ENCODE results near the gene TSGA10IP. TPM values are rescaled to one million over a fixed set of nuclear protein-coding genes. Genes with fewer than 3 reads are reported as not detected.

TSGA10IP gene
- total RNA-seq, 1 donor from 2014 or later: not detected

GRCh38 chr11:65918211-65919140 is 26.8 kb upstream of the TSGA10IP start, which contains the start of gene C11orf68:
C11orf68 (minus strand) TSS chr11:65919062; CDS start chr11:65919031, 31 bp downstream.
- Histone ChIP-seq H3K36me3 (ENCODE audit: insufficient read depth, low read length) (peaks cover 17% of the 10 kb centered on the region), H3K9ac (ENCODE audit: low read length) (peak within 1 kb of the TSS; percentile 95), H4K20me1 (ENCODE audit: insufficient read depth, low read length) (peaks cover 9% of the 10 kb centered on the region), H3K4me3 (ENCODE audit: insufficient read depth, low read depth, low read length) (peak within 1 kb of the TSS; percentile 87), H3K27ac (ENCODE audit: low read depth, low read length) (peak within 1 kb of the TSS; percentile 97), H3K9me3 (ENCODE audit: insufficient read depth, low read depth, low read length) (no peaks in the 10 kb centered on the region), H3K4me1 (ENCODE audit: insufficient read depth, low read length) (peaks cover 54% of the 10 kb centered on the region), H3K79me2 (ENCODE audit: insufficient read depth, low read length) (peaks cover 61% of the 10 kb centered on the region), H3K4me2 (ENCODE audit: low read length) (peak within 1 kb of the TSS; percentile 98), H2AFZ (ENCODE audit: low read depth, low read length) (peak within 1 kb of the TSS; percentile 72), H3K27me3 (ENCODE audit: insufficient read depth, low read length) (no peaks in the 10 kb centered on the region)
- Mint-ChIP-seq H3K4me3 (ENCODE audit: unreplicated experiment) (peak within 1 kb of the TSS; percentile 91), H3K9me3 (ENCODE audit: unreplicated experiment) (no peaks in the 10 kb centered on the region), H3K27me3 (ENCODE audit: low read depth, unreplicated experiment) (no peaks in the 10 kb centered on the region), H3K4me1 (ENCODE audit: low read depth, unreplicated experiment) (peaks cover 28% of the 10 kb centered on the region), H3K36me3 (ENCODE audit: low read depth, unreplicated experiment) (peaks cover 10% of the 10 kb centered on the region), H3K27ac (ENCODE audit: unreplicated experiment) (peak within 1 kb of the TSS; percentile 83)
- TF ChIP-seq EZH2 (IDR thresholded peaks at IDR 0.05; ENCODE audit: insufficient read depth, low read length) (no peak), CTCF (IDR thresholded peaks at IDR 0.05; ENCODE audit: insufficient read depth, low read depth, low read length) (no peak)
- no peak for FAIRE-seq
- no peak for DNase-seq (ENCODE audit: low read depth)

GRCh38 chr11:65919141-65919572 is 26.1 kb upstream of the TSGA10IP start, which contains the start of gene DRAP1:
DRAP1 (plus strand) TSS chr11:65919426; CDS start chr11:65919502, 76 bp downstream.
- FAIRE-seq (no peak), DNase-seq (ENCODE audit: low read depth) (peak; percentile 95)
- Histone ChIP-seq H4K20me1 (ENCODE audit: insufficient read depth, low read length) (peaks cover 9% of the 10 kb centered on the region), H3K4me1 (ENCODE audit: insufficient read depth, low read length) (peaks cover 49% of the 10 kb centered on the region), H3K27ac (ENCODE audit: low read depth, low read length) (peak within 1 kb of the TSS; percentile 97), H3K27me3 (ENCODE audit: insufficient read depth, low read length) (no peaks in the 10 kb centered on the region), H3K36me3 (ENCODE audit: insufficient read depth, low read length) (peaks cover 17% of the 10 kb centered on the region), H3K79me2 (ENCODE audit: insufficient read depth, low read length) (peaks cover 61% of the 10 kb centered on the region), H3K9me3 (ENCODE audit: insufficient read depth, low read depth, low read length) (no peaks in the 10 kb centered on the region), H3K4me3 (ENCODE audit: insufficient read depth, low read depth, low read length) (peak within 1 kb of the TSS; percentile 87), H2AFZ (ENCODE audit: low read depth, low read length) (peak within 1 kb of the TSS; percentile 72), H3K9ac (ENCODE audit: low read length) (peak within 1 kb of the TSS; percentile 95), H3K4me2 (ENCODE audit: low read length) (peak within 1 kb of the TSS; percentile 98)
- peaks cover 10% of the 10 kb centered on the region for H3K36me3 Mint-ChIP-seq (ENCODE audit: low read depth, unreplicated experiment)
- peak within 1 kb of the TSS; percentile 83 for H3K27ac Mint-ChIP-seq (ENCODE audit: unreplicated experiment)
- H3K27me3 Mint-ChIP-seq (ENCODE audit: low read depth, unreplicated experiment): no peaks in the 10 kb centered on the region
- TF ChIP-seq CTCF (IDR thresholded peaks at IDR 0.05; ENCODE audit: insufficient read depth, low read depth, low read length) (no peak), EZH2 (IDR thresholded peaks at IDR 0.05; ENCODE audit: insufficient read depth, low read length) (no peak)
- H3K4me1 Mint-ChIP-seq (ENCODE audit: low read depth, unreplicated experiment): peaks cover 28% of the 10 kb centered on the region
- no peaks in the 10 kb centered on the region for H3K9me3 Mint-ChIP-seq (ENCODE audit: unreplicated experiment)
- H3K4me3 Mint-ChIP-seq (ENCODE audit: unreplicated experiment): peak within 1 kb of the TSS; percentile 91

Data from astrocyte (in vitro differentiated cells and primary cell).